GM12891 (cell line): ENCODE results near the gene OBP2A.

ENCODE experiments used
- POLR2A ChIP-seq: IDR thresholded peaks from 2 replicates; pipeline ENCODE4 v1.6.1; 2011; ENCODE audit warnings: low read depth, low read length, control low read depth
- POLR2AphosphoS5 ChIP-seq: IDR thresholded peaks from 2 replicates; pipeline ENCODE4 v1.6.1; 2011; ENCODE audit warnings: low read depth, low read length, control low read depth
- TAF1 ChIP-seq: IDR thresholded peaks from 2 replicates; pipeline ENCODE4 v1.6.1; 2011; ENCODE audit warnings: low read depth, low read length, control low read depth

- TF ChIP-seq POLR2A (no peak), POLR2AphosphoS5 (no peak), TAF1 (no peak)
These were observed 37.6 kb upstream of the OBP2A start for GRCh38 chr9:135508211-135508820.
